Head of caudate nucleus (tissue), 42 donors: ENCODE data around the gene RPS21.
A peak's percentile ranks its signal among the peaks of the same experiment; 100 is the strongest.

Experiments
- DNase-seq, 42 donors: peaks; one replicate each; pipeline versions ENCODE4 v3.0.0 to v3.0.0-alpha.2; 2020 to 2021; ENCODE audit warnings: mixed read lengths in 7 of 42
- intact Hi-C: fragments of 100-400 bp; cut with DNase I; formaldehyde crosslinking; loops from one replicate; pipeline ENCODE4 v1.15.0; 2022

Gene RPS21

DNA sequence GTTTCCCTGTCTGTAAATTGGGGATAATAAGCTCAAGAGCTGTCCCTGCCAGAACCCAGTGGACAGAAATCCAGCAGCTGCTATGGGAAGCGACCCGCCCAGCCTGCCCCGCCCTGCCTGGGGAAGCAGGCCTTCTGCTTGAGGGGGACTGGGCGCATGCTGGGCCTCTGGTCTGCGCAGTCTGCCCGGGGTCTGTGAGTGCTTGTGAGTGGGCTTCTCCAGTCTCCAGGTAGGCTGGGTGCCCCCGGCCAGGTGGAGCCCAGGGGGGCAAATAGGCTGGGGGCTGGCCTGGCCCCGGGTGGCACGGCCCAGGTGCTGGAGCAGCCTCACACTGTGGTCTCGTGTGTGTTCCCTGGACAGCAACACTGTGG, 41.1 kb downstream of the RPS21 start:
- intact Hi-C loops, result no loop called here
- DNase-seq, result no peak

DNA sequence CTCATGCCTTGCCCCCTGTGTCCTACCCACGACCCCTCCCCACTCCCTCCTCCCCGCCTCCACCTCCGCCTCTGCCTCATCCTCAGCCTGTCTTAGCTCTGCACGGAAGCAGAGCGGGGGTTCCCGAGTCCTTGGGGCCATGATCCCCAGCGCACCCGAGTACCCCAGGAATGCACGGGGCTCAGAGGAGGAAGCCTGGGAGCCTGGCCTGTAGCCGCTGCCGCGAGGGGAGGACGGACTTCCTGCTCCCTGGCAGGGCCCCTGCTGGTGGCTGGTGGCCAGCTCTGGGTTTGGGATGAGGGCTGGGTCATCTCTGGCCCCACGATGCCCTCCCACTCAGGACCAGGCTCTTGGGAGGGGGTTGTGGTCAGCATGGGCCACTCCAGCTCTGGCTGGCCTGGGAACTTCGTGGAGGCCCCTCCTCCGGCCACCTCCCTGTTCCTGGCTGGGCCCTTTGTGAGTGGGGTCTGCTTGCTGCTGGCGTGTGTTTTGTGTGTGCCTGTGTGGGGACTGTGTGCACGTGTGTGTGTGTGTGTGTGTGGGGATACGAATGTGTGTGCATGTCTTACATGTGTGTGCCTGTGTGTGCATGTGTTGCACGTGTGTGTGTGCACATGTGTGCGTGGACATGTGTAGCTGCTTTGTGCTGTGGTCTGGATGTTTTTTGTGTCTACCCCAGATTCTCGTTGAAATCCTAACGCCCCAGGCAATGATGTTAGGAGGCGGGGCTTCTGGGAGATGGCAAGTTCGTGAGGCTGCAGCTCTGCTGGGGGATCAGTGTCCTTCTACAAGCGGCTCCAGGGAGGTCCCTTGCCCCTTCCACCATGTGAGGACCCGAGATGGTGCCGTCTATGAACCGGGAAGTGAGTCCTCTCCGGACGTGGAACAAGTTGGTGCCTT, 41.7 kb downstream of the RPS21 start:
- intact Hi-C loops, result no loop called here
- DNase-seq, result no peak

DNA sequence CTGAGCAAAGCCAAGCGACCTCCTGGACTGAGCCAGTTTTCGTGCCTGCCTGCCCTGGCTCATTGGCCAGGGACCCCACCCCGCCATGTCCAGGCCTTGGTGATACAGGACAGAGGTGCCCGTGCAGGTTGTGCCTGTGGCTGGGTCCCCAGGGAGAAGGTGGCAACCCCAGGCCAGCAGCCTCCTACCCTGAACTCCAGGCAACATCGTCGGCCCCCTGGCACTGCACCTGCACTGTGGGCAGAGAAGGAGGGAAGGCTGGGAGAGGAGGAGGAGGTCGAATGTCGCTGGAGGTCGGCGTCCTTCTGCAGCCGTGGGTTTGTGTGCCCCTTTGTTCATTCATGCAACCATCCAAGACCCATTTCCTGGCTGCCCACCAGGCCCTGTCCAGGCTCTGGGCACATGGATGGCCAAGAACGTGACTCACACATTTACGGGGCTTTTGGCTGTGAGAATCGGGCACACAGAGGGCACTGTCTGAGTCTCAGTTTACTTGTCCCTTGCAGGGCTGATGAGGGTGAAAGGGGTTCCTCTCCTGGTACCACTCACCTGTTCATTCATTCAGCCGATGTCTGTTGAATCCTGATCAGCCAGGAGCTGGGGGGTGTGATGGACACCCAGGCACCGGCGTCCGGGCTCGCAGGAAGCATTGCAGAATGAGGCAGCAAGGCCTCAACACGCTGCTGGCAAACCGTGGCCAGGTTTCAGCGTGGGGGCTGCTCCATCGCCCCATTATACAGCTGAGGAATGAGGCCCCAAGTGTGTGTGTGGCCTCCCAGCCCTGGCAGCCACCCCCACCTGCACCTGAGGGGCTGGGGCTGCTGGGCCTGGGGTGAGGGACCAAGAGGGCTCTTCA, 42.8 kb downstream of the RPS21 start:
- DNase-seq, result no peak
- intact Hi-C loops, result no loop called here

DNA sequence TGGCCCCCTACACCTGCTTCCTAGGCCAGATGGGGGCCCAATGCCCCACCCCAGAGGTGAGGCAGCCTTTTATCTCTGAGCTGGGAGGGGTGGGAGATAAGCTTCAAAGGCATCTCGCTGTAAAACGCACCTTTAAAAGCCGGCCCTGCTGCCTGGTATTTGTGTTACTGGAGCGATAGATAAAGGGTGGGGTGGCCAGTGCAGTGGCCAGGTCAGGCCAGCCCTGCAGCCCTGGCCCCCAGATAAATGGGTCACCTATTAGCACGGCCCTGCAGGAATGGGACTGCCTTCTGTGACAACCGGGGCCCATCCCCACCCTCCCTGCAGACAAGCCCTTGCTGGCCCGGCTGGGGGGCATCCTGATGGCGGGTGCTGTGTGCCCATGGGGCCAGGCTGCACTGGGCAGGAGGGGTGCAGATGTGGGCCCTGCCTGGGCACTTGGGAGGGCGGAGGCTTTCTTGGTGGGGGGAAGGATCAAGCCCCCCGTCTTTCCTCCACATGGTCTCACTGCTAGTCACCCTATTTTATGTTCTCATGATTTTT, 43.5 kb downstream of the RPS21 start:
- intact Hi-C loops, result no loop called here
- no peak for DNase-seq

DNA sequence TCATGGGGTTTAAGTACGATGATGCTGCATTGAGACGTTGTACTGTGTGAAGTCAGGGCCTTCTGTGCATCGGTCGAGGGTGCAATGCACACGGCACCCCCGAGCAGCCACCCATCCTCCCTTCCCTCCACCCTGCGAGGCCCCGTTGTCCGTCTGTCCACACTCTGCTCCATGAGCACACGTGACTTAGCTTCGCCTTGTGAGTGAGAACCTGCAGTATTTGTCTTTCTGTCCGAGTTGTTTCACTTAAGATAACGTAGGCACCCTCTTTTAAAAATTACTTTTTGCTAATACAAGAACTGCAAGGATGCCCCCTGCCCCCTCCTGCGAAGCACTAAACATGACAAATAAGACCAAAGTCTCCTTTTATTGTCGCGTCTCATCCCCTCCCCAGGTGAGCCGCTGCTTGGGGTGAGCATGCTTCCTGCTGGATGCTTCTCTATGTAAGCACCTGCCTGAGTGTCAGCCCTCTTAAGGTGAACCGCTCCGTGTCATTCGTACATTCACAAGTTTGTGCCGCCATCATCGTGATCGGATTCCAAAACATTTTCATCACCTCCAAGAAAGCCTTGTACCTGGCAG, 44.1 kb downstream of the RPS21 start:
- DNase-seq, result no peak
- intact Hi-C loops, result no loop called here

DNA sequence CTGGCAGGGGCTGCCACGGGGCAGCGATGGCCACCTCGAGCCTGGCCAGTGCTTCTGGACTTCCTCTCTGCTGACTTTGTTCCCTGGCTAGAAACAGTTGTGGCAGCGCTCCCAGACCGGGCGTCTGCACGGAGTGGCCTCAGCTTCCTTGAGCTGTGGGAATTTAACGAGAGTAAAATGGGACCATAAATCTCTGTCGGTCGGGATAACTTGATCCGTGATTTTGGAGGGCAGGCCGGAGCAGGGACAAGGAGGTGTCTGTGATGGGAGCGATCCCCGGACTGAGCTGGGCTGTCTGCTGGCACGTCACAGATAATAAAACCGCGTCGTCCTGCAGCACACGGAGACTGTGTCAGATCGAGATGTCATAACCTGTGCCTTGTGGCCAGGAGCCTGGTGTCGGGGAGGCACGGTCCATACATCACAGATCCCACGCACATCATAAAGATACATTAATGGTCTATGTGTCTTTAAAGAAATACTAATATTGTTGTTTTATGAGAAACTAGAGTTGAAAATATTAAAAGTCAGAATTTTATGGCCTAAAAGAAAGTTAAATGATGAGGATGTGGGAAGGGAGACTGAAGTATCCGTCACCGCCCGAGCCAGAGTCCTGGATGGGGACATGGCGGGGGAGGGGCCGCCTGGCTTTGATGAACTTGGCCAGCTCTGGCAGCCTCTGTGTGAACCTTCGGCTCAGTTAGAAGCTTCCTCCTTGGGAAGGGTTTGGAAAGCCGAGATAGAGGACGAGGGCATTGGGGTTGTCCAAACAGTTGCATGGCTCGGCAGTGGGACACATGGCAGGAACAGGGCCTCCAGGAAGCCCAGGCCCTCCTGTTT, 47.0 kb downstream of the RPS21 start:
- peak in 25 of 42 donors; percentile 7 to 64 (median 32) for DNase-seq
- intact Hi-C loops, result no loop called here

DNA sequence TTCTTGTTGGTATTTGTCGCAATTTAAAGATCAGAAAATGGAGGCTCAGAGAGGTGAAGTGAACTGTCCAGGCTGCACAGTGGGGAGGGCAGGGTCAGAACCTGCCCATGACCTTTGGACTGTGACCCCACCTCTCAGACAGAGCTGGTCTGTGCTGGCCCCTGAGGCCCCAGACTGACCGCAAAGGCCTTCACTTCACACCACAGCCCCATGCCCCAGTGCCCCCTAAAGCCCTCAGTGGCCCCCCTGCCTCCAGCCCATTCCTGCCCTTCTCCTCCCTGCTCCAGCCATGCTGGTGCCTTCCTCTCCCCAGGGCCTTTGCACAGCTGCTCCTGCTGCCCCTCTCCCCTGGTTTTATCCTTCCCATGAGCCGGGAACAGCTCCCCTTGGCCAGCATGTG, 49.8 kb downstream of the RPS21 start:
- intact Hi-C loops, result no loop called here
- DNase-seq, result no peak

DNA sequence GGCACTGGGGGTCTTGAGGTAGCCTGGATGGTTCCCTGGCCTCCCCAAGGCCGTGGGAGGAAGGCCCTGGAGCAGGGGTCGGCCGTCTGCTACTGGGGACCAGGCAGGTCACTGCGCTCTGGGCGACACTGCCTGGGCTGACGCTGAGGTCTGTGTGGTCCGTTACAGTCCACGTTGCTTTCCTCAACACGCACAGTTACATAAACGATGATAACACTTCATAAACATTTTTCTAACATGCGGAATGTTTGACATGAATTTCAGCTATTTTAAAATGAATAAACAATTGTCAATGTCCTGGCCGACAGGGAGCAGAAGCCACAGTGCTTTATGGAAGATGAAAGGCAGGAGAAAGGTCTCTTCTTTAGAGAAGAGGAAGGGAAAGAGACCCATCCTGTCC, 50.6 kb downstream of the RPS21 start:
- intact Hi-C loops, result no loop called here
- no peak for DNase-seq

DNA sequence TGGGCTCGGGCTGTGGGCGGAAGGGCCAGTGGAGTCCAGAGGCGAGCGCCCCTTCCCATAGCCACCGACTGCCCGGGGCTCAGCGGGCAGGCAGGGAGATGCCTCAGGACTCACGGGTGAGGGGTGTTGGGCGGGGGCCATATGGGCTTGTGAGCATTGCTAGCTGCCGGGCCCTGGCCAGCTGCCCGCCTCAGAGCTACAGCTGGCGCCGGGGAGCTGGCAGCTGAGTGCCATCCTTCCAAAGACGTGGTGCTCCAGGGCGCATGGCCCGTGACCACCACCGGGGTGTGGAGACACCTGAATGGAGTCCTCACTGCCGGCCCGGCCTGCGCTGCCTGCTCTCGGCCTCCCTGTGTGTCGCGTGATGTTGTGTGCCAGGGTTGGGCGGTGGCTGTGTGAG, 51.0 kb downstream of the RPS21 start:
- peak in 12 of 42 donors; percentile 4 to 46 (median 18) for DNase-seq
- intact Hi-C loops, result no loop called here
